Measurements from ENCODE around the gene SAMD15. TPM values are rescaled to one million over a fixed set of nuclear protein-coding genes. Genes with fewer than 3 reads are reported as not detected.

The SAMD15 gene
- total RNA-seq, 1 experiment from 2014 or later = 0.42 TPM

DNA sequence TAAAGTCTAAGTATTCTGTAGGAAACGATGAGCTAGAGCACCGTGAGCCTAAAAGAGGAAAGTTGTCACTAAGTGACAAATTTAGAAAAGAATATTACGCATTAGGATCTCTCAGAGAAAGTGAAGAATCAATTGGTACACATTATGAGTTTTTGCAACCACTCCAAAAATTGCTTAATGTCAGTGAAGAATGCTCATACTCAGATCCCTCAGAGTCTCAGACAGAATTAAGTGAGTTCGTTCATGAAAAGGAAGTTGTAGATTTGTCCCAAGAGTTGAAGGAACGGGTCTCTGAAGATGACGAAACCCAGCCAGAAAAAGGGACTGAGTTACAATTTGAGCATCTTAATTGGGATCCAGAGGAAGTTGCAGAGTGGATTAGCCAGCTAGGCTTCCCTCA, 1.5 kb downstream of the SAMD15 start (continued):
- TF ChIP-seq, protein P1, sequence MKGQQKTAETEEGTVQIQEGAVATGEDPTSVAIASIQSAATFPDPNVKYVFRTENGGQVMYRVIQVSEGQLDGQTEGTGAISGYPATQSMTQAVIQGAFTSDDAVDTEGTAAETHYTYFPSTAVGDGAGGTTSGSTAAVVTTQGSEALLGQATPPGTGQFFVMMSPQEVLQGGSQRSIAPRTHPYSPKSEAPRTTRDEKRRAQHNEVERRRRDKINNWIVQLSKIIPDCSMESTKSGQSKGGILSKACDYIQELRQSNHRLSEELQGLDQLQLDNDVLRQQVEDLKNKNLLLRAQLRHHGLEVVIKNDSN (CRISPR knock-in tag; IDR thresholded peaks at IDR 0.05) = no peak

DNA sequence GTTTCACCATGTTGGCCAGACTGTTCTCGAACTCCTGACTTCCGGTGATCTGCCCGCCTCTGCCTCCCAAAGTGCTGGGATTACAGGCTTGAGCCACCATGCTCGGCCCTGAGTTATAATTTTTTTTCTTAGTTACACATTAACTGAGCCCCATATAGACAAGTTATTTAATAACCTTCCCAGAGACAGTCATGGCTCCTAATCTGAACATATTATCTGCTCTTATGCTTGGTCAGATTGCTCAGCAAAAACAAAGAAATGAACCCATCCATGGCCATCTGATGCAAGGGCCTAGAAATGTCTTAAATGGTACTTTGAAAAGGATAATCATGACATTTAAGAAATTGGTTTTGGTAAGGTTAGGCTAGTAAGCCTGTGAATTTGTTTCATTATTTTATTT, 13.0 kb downstream of the SAMD15 start:
- CTCF ChIA-PET = interaction anchor here (0.6 kb wide), 1 partner anchor 13 kb away, joined by 3 read pairs; the partner anchor contains the start of genes SAMD15 and TMED8
- POLR2A ChIA-PET = no interaction called here
- no peaks in the 10 kb centered on the region for H3K27me3 Mint-ChIP-seq (ENCODE audit: low read depth)
- TF ChIP-seq, protein P2, sequence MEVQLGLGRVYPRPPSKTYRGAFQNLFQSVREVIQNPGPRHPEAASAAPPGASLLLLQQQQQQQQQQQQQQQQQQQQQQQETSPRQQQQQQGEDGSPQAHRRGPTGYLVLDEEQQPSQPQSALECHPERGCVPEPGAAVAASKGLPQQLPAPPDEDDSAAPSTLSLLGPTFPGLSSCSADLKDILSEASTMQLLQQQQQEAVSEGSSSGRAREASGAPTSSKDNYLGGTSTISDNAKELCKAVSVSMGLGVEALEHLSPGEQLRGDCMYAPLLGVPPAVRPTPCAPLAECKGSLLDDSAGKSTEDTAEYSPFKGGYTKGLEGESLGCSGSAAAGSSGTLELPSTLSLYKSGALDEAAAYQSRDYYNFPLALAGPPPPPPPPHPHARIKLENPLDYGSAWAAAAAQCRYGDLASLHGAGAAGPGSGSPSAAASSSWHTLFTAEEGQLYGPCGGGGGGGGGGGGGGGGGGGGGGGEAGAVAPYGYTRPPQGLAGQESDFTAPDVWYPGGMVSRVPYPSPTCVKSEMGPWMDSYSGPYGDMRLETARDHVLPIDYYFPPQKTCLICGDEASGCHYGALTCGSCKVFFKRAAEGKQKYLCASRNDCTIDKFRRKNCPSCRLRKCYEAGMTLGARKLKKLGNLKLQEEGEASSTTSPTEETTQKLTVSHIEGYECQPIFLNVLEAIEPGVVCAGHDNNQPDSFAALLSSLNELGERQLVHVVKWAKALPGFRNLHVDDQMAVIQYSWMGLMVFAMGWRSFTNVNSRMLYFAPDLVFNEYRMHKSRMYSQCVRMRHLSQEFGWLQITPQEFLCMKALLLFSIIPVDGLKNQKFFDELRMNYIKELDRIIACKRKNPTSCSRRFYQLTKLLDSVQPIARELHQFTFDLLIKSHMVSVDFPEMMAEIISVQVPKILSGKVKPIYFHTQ (CRISPR knock-in tag; IDR thresholded peaks at IDR 0.05) = no peak
- TF ChIP-seq, protein P3, sequence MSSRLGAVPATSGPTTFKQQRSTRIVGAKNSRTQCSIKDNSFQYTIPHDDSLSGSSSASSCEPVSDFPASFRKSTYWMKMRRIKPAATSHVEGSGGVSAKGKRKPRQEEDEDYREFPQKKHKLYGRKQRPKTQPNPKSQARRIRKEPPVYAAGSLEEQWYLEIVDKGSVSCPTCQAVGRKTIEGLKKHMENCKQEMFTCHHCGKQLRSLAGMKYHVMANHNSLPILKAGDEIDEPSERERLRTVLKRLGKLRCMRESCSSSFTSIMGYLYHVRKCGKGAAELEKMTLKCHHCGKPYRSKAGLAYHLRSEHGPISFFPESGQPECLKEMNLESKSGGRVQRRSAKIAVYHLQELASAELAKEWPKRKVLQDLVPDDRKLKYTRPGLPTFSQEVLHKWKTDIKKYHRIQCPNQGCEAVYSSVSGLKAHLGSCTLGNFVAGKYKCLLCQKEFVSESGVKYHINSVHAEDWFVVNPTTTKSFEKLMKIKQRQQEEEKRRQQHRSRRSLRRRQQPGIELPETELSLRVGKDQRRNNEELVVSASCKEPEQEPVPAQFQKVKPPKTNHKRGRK (CRISPR knock-in tag; IDR thresholded peaks at IDR 0.05; ENCODE audit: borderline replicate concordance) = no peak
- TF ChIP-seq GABPB1 (CRISPR knock-in tag; IDR thresholded peaks at IDR 0.05) = peak; percentile 46; the same call in 1 of the 2 replicates
- no peak for TF ChIP-seq RORB (CRISPR knock-in tag; IDR thresholded peaks at IDR 0.05)
- no peak overlapping the region for H3K4me3 Mint-ChIP-seq
- no peaks in the 10 kb centered on the region for H3K4me1 Mint-ChIP-seq
- no peak for ATAC-seq
- no peaks in the 10 kb centered on the region for H3K9me3 Mint-ChIP-seq
- H3K27ac Mint-ChIP-seq = no peak overlapping the region
- H3K36me3 Mint-ChIP-seq = no peaks in the 10 kb centered on the region
- no peak for DNase-seq (ENCODE audit: low spot score)

DNA sequence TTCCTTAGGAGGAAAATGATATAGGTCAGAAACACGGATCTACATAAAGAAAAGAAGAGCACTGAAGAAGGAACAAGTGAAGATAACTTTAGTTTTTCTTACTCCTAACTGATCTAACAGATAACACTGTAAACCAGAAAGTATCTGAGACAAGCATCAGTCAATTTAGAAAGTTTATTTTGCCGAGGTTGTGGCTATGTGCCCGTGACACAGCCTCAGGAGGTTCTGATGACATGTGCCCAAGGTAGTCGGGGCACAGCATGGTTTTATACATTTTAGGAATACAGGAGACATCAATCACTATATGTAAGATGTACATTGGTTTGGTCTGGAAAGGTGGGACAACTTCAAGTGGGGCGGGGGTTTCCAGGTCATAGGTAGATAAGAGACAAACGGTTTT, 23.0 kb downstream of the SAMD15 start:
- no peak overlapping the region for H3K27ac Mint-ChIP-seq
- H3K9me3 Mint-ChIP-seq = peaks cover 7% of the 10 kb centered on the region
- no peaks in the 10 kb centered on the region for H3K4me1 Mint-ChIP-seq
- ATAC-seq (no peak), DNase-seq (ENCODE audit: low spot score) (no peak)
- ChIA-PET POLR2A (no interaction called here), CTCF (no interaction called here)
- no peaks in the 10 kb centered on the region; the same call in 1 of the 2 replicates for H3K27me3 Mint-ChIP-seq (ENCODE audit: low read depth)
- H3K36me3 Mint-ChIP-seq = peaks cover 5% of the 10 kb centered on the region
- no peak for TF ChIP-seq MYBL2 (CRISPR knock-in tag; IDR thresholded peaks at IDR 0.05)
- TF ChIP-seq, protein P4, sequence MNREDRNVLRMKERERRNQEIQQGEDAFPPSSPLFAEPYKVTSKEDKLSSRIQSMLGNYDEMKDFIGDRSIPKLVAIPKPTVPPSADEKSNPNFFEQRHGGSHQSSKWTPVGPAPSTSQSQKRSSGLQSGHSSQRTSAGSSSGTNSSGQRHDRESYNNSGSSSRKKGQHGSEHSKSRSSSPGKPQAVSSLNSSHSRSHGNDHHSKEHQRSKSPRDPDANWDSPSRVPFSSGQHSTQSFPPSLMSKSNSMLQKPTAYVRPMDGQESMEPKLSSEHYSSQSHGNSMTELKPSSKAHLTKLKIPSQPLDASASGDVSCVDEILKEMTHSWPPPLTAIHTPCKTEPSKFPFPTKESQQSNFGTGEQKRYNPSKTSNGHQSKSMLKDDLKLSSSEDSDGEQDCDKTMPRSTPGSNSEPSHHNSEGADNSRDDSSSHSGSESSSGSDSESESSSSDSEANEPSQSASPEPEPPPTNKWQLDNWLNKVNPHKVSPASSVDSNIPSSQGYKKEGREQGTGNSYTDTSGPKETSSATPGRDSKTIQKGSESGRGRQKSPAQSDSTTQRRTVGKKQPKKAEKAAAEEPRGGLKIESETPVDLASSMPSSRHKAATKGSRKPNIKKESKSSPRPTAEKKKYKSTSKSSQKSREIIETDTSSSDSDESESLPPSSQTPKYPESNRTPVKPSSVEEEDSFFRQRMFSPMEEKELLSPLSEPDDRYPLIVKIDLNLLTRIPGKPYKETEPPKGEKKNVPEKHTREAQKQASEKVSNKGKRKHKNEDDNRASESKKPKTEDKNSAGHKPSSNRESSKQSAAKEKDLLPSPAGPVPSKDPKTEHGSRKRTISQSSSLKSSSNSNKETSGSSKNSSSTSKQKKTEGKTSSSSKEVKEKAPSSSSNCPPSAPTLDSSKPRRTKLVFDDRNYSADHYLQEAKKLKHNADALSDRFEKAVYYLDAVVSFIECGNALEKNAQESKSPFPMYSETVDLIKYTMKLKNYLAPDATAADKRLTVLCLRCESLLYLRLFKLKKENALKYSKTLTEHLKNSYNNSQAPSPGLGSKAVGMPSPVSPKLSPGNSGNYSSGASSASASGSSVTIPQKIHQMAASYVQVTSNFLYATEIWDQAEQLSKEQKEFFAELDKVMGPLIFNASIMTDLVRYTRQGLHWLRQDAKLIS (CRISPR knock-in tag; IDR thresholded peaks at IDR 0.05; ENCODE audit: borderline replicate concordance) = no peak
- TF ChIP-seq JAZF1 (CRISPR knock-in tag; IDR thresholded peaks at IDR 0.05) = no peak
- no peak for TF ChIP-seq ZNF219 (CRISPR knock-in tag; IDR thresholded peaks at IDR 0.05; ENCODE audit: borderline replicate concordance)
- no peak overlapping the region for H3K4me3 Mint-ChIP-seq

DNA sequence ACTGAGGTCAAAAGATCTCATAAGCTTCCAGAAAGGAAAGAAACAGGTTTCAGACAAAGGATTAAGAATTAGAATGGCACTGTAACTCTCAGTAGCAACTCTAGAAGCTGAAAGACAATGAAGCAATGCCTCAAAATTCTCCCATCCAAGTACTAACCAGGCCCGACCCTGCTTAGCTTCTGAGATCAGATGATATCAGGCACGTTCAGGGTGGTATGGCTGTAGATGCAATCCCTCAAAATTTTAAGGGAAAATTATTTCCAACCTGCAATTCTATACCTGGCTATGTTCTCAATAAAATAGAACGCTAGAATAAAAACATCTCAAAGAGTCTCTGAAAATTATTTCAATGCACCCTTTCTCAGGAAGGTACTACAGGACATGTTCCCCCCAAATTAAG, 26.6 kb downstream of the SAMD15 start:
- ATAC-seq = no peak
- H3K4me1 Mint-ChIP-seq = no peaks in the 10 kb centered on the region
- CTCF ChIA-PET = no interaction called here
- no peak overlapping the region; the same call in 1 of the 2 replicates for H3K27ac Mint-ChIP-seq
- POLR2A ChIA-PET = no interaction called here
- DNase-seq (ENCODE audit: low spot score) = no peak
- no peak overlapping the region for H3K4me3 Mint-ChIP-seq
- H3K27me3 Mint-ChIP-seq (ENCODE audit: low read depth) = no peaks in the 10 kb centered on the region; the same call in 1 of the 2 replicates
- no peaks in the 10 kb centered on the region for H3K36me3 Mint-ChIP-seq
- H3K9me3 Mint-ChIP-seq = no peaks in the 10 kb centered on the region
- no peak for TF ChIP-seq ZNF219 (CRISPR knock-in tag; IDR thresholded peaks at IDR 0.05; ENCODE audit: borderline replicate concordance)
- TF ChIP-seq ZNF423 (CRISPR knock-in tag; IDR thresholded peaks at IDR 0.05) = no peak
- TF ChIP-seq, protein P5, sequence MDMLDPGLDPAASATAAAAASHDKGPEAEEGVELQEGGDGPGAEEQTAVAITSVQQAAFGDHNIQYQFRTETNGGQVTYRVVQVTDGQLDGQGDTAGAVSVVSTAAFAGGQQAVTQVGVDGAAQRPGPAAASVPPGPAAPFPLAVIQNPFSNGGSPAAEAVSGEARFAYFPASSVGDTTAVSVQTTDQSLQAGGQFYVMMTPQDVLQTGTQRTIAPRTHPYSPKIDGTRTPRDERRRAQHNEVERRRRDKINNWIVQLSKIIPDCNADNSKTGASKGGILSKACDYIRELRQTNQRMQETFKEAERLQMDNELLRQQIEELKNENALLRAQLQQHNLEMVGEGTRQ (CRISPR knock-in tag; IDR thresholded peaks at IDR 0.05) = no peak
- TF ChIP-seq ZNF317 (CRISPR knock-in tag; IDR thresholded peaks at IDR 0.05; ENCODE audit: borderline replicate concordance, low read depth) = no peak
- TF ChIP-seq, protein P6, sequence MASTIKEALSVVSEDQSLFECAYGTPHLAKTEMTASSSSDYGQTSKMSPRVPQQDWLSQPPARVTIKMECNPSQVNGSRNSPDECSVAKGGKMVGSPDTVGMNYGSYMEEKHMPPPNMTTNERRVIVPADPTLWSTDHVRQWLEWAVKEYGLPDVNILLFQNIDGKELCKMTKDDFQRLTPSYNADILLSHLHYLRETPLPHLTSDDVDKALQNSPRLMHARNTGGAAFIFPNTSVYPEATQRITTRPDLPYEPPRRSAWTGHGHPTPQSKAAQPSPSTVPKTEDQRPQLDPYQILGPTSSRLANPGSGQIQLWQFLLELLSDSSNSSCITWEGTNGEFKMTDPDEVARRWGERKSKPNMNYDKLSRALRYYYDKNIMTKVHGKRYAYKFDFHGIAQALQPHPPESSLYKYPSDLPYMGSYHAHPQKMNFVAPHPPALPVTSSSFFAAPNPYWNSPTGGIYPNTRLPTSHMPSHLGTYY (CRISPR knock-in tag; IDR thresholded peaks at IDR 0.05) = no peak
- TF ChIP-seq, protein P7, sequence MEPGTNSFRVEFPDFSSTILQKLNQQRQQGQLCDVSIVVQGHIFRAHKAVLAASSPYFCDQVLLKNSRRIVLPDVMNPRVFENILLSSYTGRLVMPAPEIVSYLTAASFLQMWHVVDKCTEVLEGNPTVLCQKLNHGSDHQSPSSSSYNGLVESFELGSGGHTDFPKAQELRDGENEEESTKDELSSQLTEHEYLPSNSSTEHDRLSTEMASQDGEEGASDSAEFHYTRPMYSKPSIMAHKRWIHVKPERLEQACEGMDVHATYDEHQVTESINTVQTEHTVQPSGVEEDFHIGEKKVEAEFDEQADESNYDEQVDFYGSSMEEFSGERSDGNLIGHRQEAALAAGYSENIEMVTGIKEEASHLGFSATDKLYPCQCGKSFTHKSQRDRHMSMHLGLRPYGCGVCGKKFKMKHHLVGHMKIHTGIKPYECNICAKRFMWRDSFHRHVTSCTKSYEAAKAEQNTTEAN (CRISPR knock-in tag; IDR thresholded peaks at IDR 0.05) = no peak
- TF ChIP-seq HMGA2 (CRISPR knock-in tag; IDR thresholded peaks at IDR 0.05) = no peak

Data from WTC11 (cell line).